Measurements from ENCODE around the gene PDGFC.

The PDGFC gene

DNA sequence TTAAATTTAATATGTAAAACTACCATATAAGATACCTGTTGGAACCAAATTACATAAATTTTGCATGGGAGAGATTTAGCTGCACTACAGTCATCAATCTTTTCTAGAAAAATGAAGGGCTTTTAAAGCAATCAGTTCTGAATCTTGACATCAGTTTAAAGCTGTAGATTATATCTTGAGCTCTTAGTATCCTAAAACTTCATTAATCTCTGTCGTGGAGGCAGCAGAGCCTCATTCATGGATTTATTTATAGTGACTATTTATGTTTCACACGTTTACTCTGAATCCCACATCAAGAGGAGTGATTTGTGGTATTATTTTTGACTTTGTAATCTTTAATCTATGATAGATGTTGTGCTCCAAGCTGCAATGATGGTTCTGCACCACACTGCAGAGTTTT, 175.9 kb downstream of the PDGFC start:
- Histone ChIP-seq H3K4me2 (ENCODE audit: low read length) (no peak overlapping the region), H3K9ac (ENCODE audit: low read depth, low read length) (no peak overlapping the region), H3K36me3 (ENCODE audit: insufficient read depth, low read length) (no peaks in the 10 kb centered on the region), H3K9me3 (replicated peaks; ENCODE audit: low read length) (no peaks in the 10 kb centered on the region), H3K27me3 (ENCODE audit: control insufficient read depth, insufficient read depth, low read length) (no peaks in the 10 kb centered on the region), H3K4me1 (ENCODE audit: control insufficient read depth, insufficient read depth, low read length) (peaks cover 40% of the 10 kb centered on the region), H3K4me3 (ENCODE audit: low read length) (no peak overlapping the region)

DNA sequence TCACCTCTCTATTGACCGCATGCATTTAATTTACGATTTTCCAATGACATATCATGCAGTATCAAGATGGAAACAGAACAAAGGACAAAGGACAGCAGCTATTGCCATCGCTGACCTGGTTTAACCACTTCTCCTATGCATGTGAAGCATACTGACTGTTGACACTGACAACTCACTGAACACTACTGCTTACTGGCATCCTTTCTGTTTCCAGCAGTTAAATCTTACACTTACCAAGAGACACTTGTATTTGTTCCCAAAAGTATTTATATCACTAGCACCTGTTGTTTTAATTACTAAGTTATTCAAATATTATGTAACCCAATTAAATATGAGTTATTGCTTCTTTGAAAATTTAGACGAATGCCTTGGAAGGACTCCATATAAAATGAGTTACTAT, 176.7 kb downstream of the PDGFC start:
- no peaks in the 10 kb centered on the region for H3K9me3 ChIP-seq (replicated peaks; ENCODE audit: low read length)
- H3K9ac ChIP-seq (ENCODE audit: low read depth, low read length) = no peak overlapping the region
- peaks cover 48% of the 10 kb centered on the region for H3K4me1 ChIP-seq (ENCODE audit: control insufficient read depth, insufficient read depth, low read length)
- no peaks in the 10 kb centered on the region for H3K36me3 ChIP-seq (ENCODE audit: insufficient read depth, low read length)
- no peaks in the 10 kb centered on the region for H3K27me3 ChIP-seq (ENCODE audit: control insufficient read depth, insufficient read depth, low read length)
- H3K4me2 ChIP-seq (ENCODE audit: low read length) = no peak overlapping the region
- no peak overlapping the region for H3K4me3 ChIP-seq (ENCODE audit: low read length)

DNA sequence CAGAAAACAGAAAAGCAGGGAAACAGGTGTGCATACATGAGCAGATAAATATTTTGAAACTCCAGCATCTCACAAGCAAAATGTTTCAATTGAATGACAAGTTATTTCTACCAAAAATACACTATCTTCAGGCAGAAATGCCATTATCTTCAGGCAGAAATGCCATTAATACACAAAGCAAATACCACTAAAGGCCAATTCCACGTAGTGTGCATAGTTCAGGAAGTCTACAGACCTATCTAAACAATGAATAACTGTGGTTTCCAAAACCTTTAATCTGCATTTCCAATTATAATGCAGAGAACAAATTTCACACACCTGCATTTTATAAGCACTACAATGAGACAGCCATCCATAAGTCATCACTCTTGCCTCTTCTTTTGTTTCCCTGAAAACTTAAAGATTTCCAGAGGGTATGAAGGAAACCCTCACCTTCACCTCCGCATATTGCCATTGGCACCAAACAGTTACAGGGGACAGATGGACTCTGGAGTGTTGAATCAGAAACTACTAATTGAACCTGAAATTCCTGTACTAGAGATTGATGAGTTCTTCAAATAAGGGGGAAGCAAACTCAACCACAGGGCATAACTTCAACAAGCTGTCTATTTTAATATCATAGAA, 179.0 kb downstream of the PDGFC start:
- Histone ChIP-seq H3K9ac (ENCODE audit: low read depth, low read length) (no peak overlapping the region), H3K4me1 (ENCODE audit: control insufficient read depth, insufficient read depth, low read length) (peaks cover 47% of the 10 kb centered on the region), H3K27me3 (ENCODE audit: control insufficient read depth, insufficient read depth, low read length) (no peaks in the 10 kb centered on the region), H3K36me3 (ENCODE audit: insufficient read depth, low read length) (peaks cover 6% of the 10 kb centered on the region), H3K4me2 (ENCODE audit: low read length) (no peak overlapping the region), H3K4me3 (ENCODE audit: low read length) (no peak overlapping the region), H3K9me3 (replicated peaks; ENCODE audit: low read length) (no peaks in the 10 kb centered on the region)

GRCh38 chr4:156790866-156791265, 180.7 kb downstream of the PDGFC start:
- H3K9ac ChIP-seq (ENCODE audit: low read depth, low read length) = no peak overlapping the region
- no peak overlapping the region for H3K4me3 ChIP-seq (ENCODE audit: low read length)
- peaks cover 47% of the 10 kb centered on the region for H3K4me1 ChIP-seq (ENCODE audit: control insufficient read depth, insufficient read depth, low read length)
- peaks cover 10% of the 10 kb centered on the region for H3K36me3 ChIP-seq (ENCODE audit: insufficient read depth, low read length)
- H3K9me3 ChIP-seq (replicated peaks; ENCODE audit: low read length) = no peaks in the 10 kb centered on the region
- H3K27me3 ChIP-seq (ENCODE audit: control insufficient read depth, insufficient read depth, low read length) = no peaks in the 10 kb centered on the region
- H3K4me2 ChIP-seq (ENCODE audit: low read length) = peak overlapping the region; percentile 43

DNA sequence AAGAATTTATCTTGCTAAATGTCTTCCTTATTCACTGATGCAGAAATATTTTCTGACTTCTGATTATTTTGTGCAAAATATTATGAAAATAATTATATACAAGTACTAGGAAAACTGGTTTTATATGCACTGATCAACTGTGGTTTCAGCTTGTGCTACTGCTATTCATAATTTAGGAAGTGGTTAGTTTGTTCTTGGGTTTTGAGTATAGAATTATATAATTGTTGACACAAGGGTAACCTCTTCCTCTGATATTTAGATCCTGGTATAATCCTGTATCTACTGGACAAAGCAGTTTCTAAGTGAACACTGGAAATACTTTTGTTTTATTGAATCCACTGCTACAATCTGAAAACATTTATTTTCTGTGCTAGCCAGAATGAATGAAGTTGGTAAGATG, 182.8 kb downstream of the PDGFC start:
- Histone ChIP-seq H3K36me3 (ENCODE audit: insufficient read depth, low read length) (peaks cover 10% of the 10 kb centered on the region), H3K4me2 (ENCODE audit: low read length) (no peak overlapping the region), H3K9me3 (replicated peaks; ENCODE audit: low read length) (no peaks in the 10 kb centered on the region), H3K27me3 (ENCODE audit: control insufficient read depth, insufficient read depth, low read length) (no peaks in the 10 kb centered on the region), H3K9ac (ENCODE audit: low read depth, low read length) (no peak overlapping the region), H3K4me1 (ENCODE audit: control insufficient read depth, insufficient read depth, low read length) (peaks cover 55% of the 10 kb centered on the region), H3K4me3 (ENCODE audit: low read length) (no peak overlapping the region)

- H3K27me3 ChIP-seq (ENCODE audit: control insufficient read depth, insufficient read depth, low read length) = no peaks in the 10 kb centered on the region
- H3K4me2 ChIP-seq (ENCODE audit: low read length) = no peak overlapping the region
- H3K9me3 ChIP-seq (replicated peaks; ENCODE audit: low read length) = no peaks in the 10 kb centered on the region
- peaks cover 19% of the 10 kb centered on the region for H3K36me3 ChIP-seq (ENCODE audit: insufficient read depth, low read length)
- H3K9ac ChIP-seq (ENCODE audit: low read depth, low read length) = no peak overlapping the region
- peaks cover 54% of the 10 kb centered on the region for H3K4me1 ChIP-seq (ENCODE audit: control insufficient read depth, insufficient read depth, low read length)
- H3K4me3 ChIP-seq (ENCODE audit: low read length) = no peak overlapping the region
Measured at GRCh38 chr4:156786713-156787112, 184.9 kb downstream of the PDGFC start.

GRCh38 chr4:156784970-156785369, 186.6 kb downstream of the PDGFC start:
- Histone ChIP-seq H3K4me2 (ENCODE audit: low read length) (no peak overlapping the region), H3K4me3 (ENCODE audit: low read length) (no peak overlapping the region), H3K9ac (ENCODE audit: low read depth, low read length) (no peak overlapping the region), H3K36me3 (ENCODE audit: insufficient read depth, low read length) (peaks cover 32% of the 10 kb centered on the region), H3K9me3 (replicated peaks; ENCODE audit: low read length) (no peaks in the 10 kb centered on the region), H3K4me1 (ENCODE audit: control insufficient read depth, insufficient read depth, low read length) (peaks cover 56% of the 10 kb centered on the region), H3K27me3 (ENCODE audit: control insufficient read depth, insufficient read depth, low read length) (no peaks in the 10 kb centered on the region)

GRCh38 chr4:156783966-156784365, 187.6 kb downstream of the PDGFC start:
- Histone ChIP-seq H3K9ac (ENCODE audit: low read depth, low read length) (no peak overlapping the region), H3K27me3 (ENCODE audit: control insufficient read depth, insufficient read depth, low read length) (no peaks in the 10 kb centered on the region), H3K4me3 (ENCODE audit: low read length) (no peak overlapping the region)

GRCh38 chr4:156782491-156782890, 189.1 kb downstream of the PDGFC start:
- Histone ChIP-seq H3K4me1 (ENCODE audit: control insufficient read depth, insufficient read depth, low read length) (peaks cover 63% of the 10 kb centered on the region), H3K9me3 (replicated peaks; ENCODE audit: low read length) (no peaks in the 10 kb centered on the region), H3K36me3 (ENCODE audit: insufficient read depth, low read length) (peaks cover 25% of the 10 kb centered on the region), H3K4me2 (ENCODE audit: low read length) (no peak overlapping the region), H3K27me3 (ENCODE audit: control insufficient read depth, insufficient read depth, low read length) (no peaks in the 10 kb centered on the region), H3K4me3 (ENCODE audit: low read length) (no peak overlapping the region), H3K9ac (ENCODE audit: low read depth, low read length) (peak overlapping the region; percentile 49)

More at GRCh38 chr4:156783966-156784365, 187.6 kb downstream of the PDGFC start:
- no peak overlapping the region for H3K4me2 ChIP-seq (ENCODE audit: low read length)
- H3K9me3 ChIP-seq (replicated peaks; ENCODE audit: low read length) = no peaks in the 10 kb centered on the region
- peaks cover 61% of the 10 kb centered on the region for H3K4me1 ChIP-seq (ENCODE audit: control insufficient read depth, insufficient read depth, low read length)
- H3K36me3 ChIP-seq (ENCODE audit: insufficient read depth, low read length) = peaks cover 32% of the 10 kb centered on the region

DNA sequence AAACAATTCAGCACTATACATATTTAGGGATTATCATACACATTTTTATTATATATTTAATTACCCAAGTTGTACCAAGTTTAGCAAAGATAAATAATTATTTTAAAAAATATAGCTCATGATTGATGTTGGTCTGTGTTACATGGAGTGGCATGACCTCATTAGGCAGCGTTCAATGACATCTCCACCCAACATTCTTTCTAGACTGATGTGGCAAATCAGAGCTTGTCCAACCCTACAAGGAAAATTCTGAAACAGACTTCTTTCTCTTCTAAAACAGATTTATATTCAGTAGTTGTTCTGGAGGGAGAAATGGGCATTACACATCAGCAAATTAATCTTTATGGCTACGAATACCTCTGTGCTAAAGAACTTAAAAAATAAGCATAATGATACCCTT, 189.7 kb downstream of the PDGFC start:
- Histone ChIP-seq H3K4me3 (ENCODE audit: low read length) (no peak overlapping the region), H3K4me2 (ENCODE audit: low read length) (peak overlapping the region; percentile 45), H3K36me3 (ENCODE audit: insufficient read depth, low read length) (peaks cover 22% of the 10 kb centered on the region), H3K9ac (ENCODE audit: low read depth, low read length) (peak overlapping the region; percentile 66), H3K9me3 (replicated peaks; ENCODE audit: low read length) (no peaks in the 10 kb centered on the region), H3K4me1 (ENCODE audit: control insufficient read depth, insufficient read depth, low read length) (peaks cover 70% of the 10 kb centered on the region), H3K27me3 (ENCODE audit: control insufficient read depth, insufficient read depth, low read length) (no peaks in the 10 kb centered on the region)

DNA sequence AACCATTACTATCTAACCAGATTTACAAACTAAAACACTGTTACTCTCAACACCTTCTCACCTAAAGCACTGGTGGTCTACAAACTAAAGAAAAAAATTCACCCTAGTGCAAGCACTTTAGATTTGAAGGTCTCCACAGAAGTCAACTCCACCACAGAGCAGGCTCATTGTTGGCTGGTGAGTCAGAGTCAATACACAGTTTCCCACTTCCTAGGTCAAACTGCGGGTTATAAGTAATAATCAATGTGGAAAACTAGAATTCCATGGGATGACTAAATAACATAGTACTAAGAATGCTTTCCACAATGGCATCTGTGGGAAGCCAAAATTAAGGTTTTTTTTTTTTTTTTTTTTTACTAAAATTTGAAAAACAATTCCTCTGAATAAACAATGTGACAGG, 191.8 kb downstream of the PDGFC start:
- Histone ChIP-seq H3K4me2 (ENCODE audit: low read length) (peak overlapping the region; percentile 63), H3K9me3 (replicated peaks; ENCODE audit: low read length) (no peaks in the 10 kb centered on the region), H3K4me3 (ENCODE audit: low read length) (peak overlapping the region; percentile 8), H3K9ac (ENCODE audit: low read depth, low read length) (peak overlapping the region; percentile 84), H3K27me3 (ENCODE audit: control insufficient read depth, insufficient read depth, low read length) (no peaks in the 10 kb centered on the region), H3K4me1 (ENCODE audit: control insufficient read depth, insufficient read depth, low read length) (peaks cover 83% of the 10 kb centered on the region), H3K36me3 (ENCODE audit: insufficient read depth, low read length) (peaks cover 22% of the 10 kb centered on the region)

GRCh38 chr4:156779042-156779441, 192.6 kb downstream of the PDGFC start:
- peak overlapping the region; percentile 63 for H3K4me2 ChIP-seq (ENCODE audit: low read length)
- H3K9ac ChIP-seq (ENCODE audit: low read depth, low read length) = peak overlapping the region; percentile 84
- peaks cover 22% of the 10 kb centered on the region for H3K36me3 ChIP-seq (ENCODE audit: insufficient read depth, low read length)
- H3K27me3 ChIP-seq (ENCODE audit: control insufficient read depth, insufficient read depth, low read length) = no peaks in the 10 kb centered on the region
- no peaks in the 10 kb centered on the region for H3K9me3 ChIP-seq (replicated peaks; ENCODE audit: low read length)
- H3K4me3 ChIP-seq (ENCODE audit: low read length) = peak overlapping the region; percentile 8
- peaks cover 85% of the 10 kb centered on the region for H3K4me1 ChIP-seq (ENCODE audit: control insufficient read depth, insufficient read depth, low read length)
